OCI-LY1 (cell line): Measurements from ENCODE around the gene PDZRN4.

Experiments used
- CTCF ChIP-seq: fragments of 200-600 bp; sonication (generic), shearing (Covaris generic); IDR thresholded peaks from 2 replicates; pipeline ENCODE4 v1.5.1; 2017; ENCODE audit warnings: mild to moderate bottlenecking, antibody characterized with exemption, low read length, moderate library complexity, mixed read lengths
- EZH2 ChIP-seq: fragments of 200-600 bp; sonication (generic), shearing (Covaris generic); IDR thresholded peaks from 2 replicates; pipeline ENCODE4 v1.8.0; 2017; ENCODE audit warnings: borderline replicate concordance, mixed run types, mild to moderate bottlenecking, antibody characterized with exemption, low read length, moderate library complexity, mixed read lengths

DNA sequence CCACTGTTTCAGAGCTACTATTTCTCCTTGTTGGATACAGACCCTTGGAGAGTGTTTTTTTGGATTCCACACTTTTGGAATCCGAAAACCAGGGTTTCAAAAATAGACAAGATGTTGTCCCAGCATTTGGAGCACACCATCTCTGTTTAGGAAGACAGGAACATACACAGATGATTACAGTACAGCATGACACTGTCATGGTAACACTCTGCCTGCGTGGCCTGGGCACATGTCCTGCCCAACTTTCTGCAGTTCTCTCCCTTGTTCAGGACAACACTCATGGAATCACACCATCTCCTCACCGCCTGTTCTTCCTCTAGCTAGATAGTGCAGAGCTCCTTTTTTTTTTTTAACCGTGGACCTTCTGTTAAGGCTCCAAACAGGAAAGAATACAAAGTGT, 369.2 kb downstream of the PDZRN4 start:
- no peak for TF ChIP-seq CTCF
- no peak for TF ChIP-seq EZH2
